K562 (cell line): ENCODE results near the gene MPRIP. TPM values are rescaled to one million over a fixed set of nuclear protein-coding genes. Genes with fewer than 3 reads are reported as not detected.

Experiments used
- FOXA3 ChIP-seq, 2 experiments: fragments of 450-650 bp in 1 of 2; sonication (generic) in 1 of 2; formaldehyde crosslinking; IDR thresholded peaks in 1 of 2; conservative IDR thresholded peaks in 1 of 2; 2 replicates each; pipeline versions ENCODE4 v1.4.0 to v1.8.0; 2020 to 2022; ENCODE audit warnings: mild to moderate bottlenecking in 2 of 2, missing genetic modification reagents in 1 of 2
- HNRNPLL ChIP-seq: fragments of 200-400 bp; formaldehyde crosslinking; IDR thresholded peaks from 2 replicates; pipeline ENCODE4 v1.6.1; 2017; ENCODE audit warnings: low read length, low read depth, mild to moderate bottlenecking; ENCODE audit not compliant: poor library complexity, severe bottlenecking
- KLF16 ChIP-seq: IDR thresholded peaks from 2 replicates; pipeline ENCODE4 v1.6.1; 2016; ENCODE audit warnings: antibody characterized with exemption
- LCOR ChIP-seq: sonication (generic); formaldehyde crosslinking; IDR thresholded peaks from 2 replicates; pipeline ENCODE4 v1.8.0; 2022; ENCODE audit warnings: mild to moderate bottlenecking, missing genetic modification reagents
- MEF2D ChIP-seq: conservative IDR thresholded peaks from 2 replicates; pipeline ENCODE4 v1.6.1; 2016; ENCODE audit warnings: low read depth, missing genetic modification characterization, missing compliant biosample characterization
- NFIX ChIP-seq: fragments of 250-450 bp; sonication (Bioruptor Pico); IDR thresholded peaks from 2 replicates; pipeline ENCODE4 v1.4.0; 2020; ENCODE audit warnings: low read depth, mild to moderate bottlenecking, moderate library complexity
- POLR2B ChIP-seq: fragments of 450-650 bp; IDR thresholded peaks from 2 replicates; pipeline ENCODE4 v1.6.1; 2018; ENCODE audit warnings: low read depth; ENCODE audit not compliant: partially characterized antibody
- RBM34 ChIP-seq: fragments of 200-400 bp; formaldehyde crosslinking; IDR thresholded peaks from 2 replicates; pipeline ENCODE4 v1.6.1; 2018; ENCODE audit warnings: low read length, borderline replicate concordance; ENCODE audit not compliant: insufficient read depth
- SRSF3 ChIP-seq: fragments of 200-400 bp; formaldehyde crosslinking; IDR thresholded peaks from 2 replicates; pipeline ENCODE4 v1.6.1; 2016; ENCODE audit warnings: mild to moderate bottlenecking, low read length, moderate library complexity; ENCODE audit not compliant: insufficient read depth
- TBL1XR1 ChIP-seq, 2 experiments: IDR thresholded peaks; 2 replicates each; pipeline ENCODE4 v1.6.1; 2012; ENCODE audit warnings: improper control_type of control experiment in 2 of 2, low read length in 2 of 2, mild to moderate bottlenecking in 1 of 2
- USF1 ChIP-seq: sonication (generic); formaldehyde crosslinking; IDR thresholded peaks from 2 replicates; pipeline ENCODE4 v1.9.0; 2022; ENCODE audit warnings: mild to moderate bottlenecking, missing genetic modification reagents
- WHSC1 ChIP-seq: IDR thresholded peaks from one replicate; pipeline ENCODE4 v1.6.1; 2012; ENCODE audit warnings: low read length, control low read depth, inconsistent platforms
- ZBTB7A ChIP-seq: IDR thresholded peaks from 2 replicates; pipeline ENCODE4 v1.6.1; 2011; ENCODE audit warnings: low read depth, mild to moderate bottlenecking, low read length, moderate library complexity, borderline replicate concordance; ENCODE audit not compliant: control insufficient read depth
- ZNF274 ChIP-seq: IDR thresholded peaks from 2 replicates; pipeline ENCODE4 v1.6.1; 2011; ENCODE audit warnings: low read depth, mild to moderate bottlenecking, low read length, moderate library complexity, borderline replicate concordance
- ZNF318 ChIP-seq, 2 experiments: fragments of 450-650 bp; IDR thresholded peaks; 2 replicates each; pipeline ENCODE4 v1.6.1; 2016; ENCODE audit warnings: mild to moderate bottlenecking in 2 of 2, borderline replicate concordance in 1 of 2, low read depth in 1 of 2, moderate library complexity in 1 of 2
- ZNF408 ChIP-seq: fragments of 250-450 bp; sonication (Bioruptor Pico); IDR thresholded peaks from 2 replicates; pipeline ENCODE4 v1.4.0; 2020; ENCODE audit warnings: low read depth, mild to moderate bottlenecking, moderate library complexity
- ZNF696 ChIP-seq: fragments of 250-450 bp; sonication (Bioruptor Pico); conservative IDR thresholded peaks from 2 replicates; pipeline ENCODE4 v1.4.0; 2020; ENCODE audit warnings: mild to moderate bottlenecking, moderate library complexity
- polyA plus RNA-seq, 8 experiments: library from polyadenylated mRNA; depleted of rRNA in 4 of 8; stranded (reverse) in 5 of 8; unstranded in 3 of 8; fragments of >200 nt; fragmentation: Nextera tagmentation in 2 of 8; fragmentation: Illumina TruSeq in 1 of 8; extraction: Ambion mirVana in 2 of 8; extraction: Trizol in 1 of 8; gene quantifications; 2 replicates each; pipeline versions ENCODE4 v1.2.1 to v1.2.3, GENCODE V29; 2011 to 2014; ENCODE audit warnings: inconsistent platforms in 1 of 8, missing spikeins in 1 of 8
- total RNA-seq, 7 experiments: library from RNA; depleted of rRNA in 6 of 7; stranded (reverse); fragments of >200 nt in 6 of 7; fragmentation: Illumina TruSeq in 2 of 7; extraction: Trizol in 2 of 7; gene quantifications; 2 replicates each; pipeline versions ENCODE4 v1.2.1 to v1.2.3, GENCODE V29; 2011 to 2021; ENCODE audit warnings: low replicate concordance in 1 of 7
- TF ChIP-seq, protein P1 (sequence below): fragments of 450-650 bp; IDR thresholded peaks from 2 replicates; pipeline ENCODE4 v1.6.1; 2016
- TF ChIP-seq, protein P2 (sequence below): sonication (generic); formaldehyde crosslinking; IDR thresholded peaks from 2 replicates; pipeline ENCODE4 v1.9.0; 2022; ENCODE audit warnings: mild to moderate bottlenecking, missing genetic modification reagents

MPRIP gene
- total and polyA plus RNA-seq, 9 of the 15 experiments (the other 6 are each of a cell fraction or from before 2014, with no cell fraction given), result 10.0 to 72.6 (median 30.1) TPM

DNA sequence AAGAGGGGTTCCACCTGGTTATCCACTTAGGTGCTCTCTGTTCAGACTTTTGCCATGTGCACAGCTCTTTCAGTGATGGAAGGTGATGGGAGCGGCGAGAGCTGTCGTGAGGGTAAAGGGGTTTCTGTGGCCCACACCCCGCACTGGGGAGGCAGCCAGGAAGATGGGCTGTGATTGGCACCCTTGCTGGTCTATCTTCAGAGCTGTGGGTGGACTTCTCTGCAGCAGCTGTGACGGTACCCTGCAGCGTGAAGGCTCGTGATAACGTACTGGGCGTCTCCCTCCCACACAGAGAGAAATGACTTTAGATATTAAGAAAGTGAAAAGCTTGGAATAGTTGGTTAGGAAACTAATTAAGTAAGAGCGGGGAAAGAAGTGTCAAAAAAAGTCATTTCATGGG lies 45.8 kb downstream of the MPRIP start (continued):
- TF ChIP-seq TBL1XR1 (IDR thresholded peaks at IDR 0.05; ENCODE audit: low read length in 2 of 2) (no peak), KLF16 (peak; percentile 58; the same call in 1 of the 2 replicates), RBM34 (no peak), ZNF408 (CRISPR knock-in tag) (no peak), ZNF696 (no peak), POLR2B (no peak), ZBTB7A (peak; percentile 47; the same call in 1 of the 2 replicates), SRSF3 (no peak), ZNF318 (IDR thresholded peaks at IDR 0.05; ENCODE audit: borderline replicate concordance in 1 of 2, low read depth in 1 of 2) (no peak), MEF2D (no peak), ZNF274 (no peak), HNRNPLL (no peak), WHSC1 (no peak), LCOR (CRISPR knock-in tag) (no peak), USF1 (CRISPR knock-in tag) (no peak), NFIX (no peak), FOXA3 (CRISPR knock-in tag; conservative IDR thresholded peaks at IDR 0.05 in 1 of 2, IDR thresholded peaks at IDR 0.05 in 1 of 2) (no peak)
- TF ChIP-seq, protein P1, sequence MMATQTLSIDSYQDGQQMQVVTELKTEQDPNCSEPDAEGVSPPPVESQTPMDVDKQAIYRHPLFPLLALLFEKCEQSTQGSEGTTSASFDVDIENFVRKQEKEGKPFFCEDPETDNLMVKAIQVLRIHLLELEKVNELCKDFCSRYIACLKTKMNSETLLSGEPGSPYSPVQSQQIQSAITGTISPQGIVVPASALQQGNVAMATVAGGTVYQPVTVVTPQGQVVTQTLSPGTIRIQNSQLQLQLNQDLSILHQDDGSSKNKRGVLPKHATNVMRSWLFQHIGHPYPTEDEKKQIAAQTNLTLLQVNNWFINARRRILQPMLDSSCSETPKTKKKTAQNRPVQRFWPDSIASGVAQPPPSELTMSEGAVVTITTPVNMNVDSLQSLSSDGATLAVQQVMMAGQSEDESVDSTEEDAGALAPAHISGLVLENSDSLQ, result peak; percentile 93
- TF ChIP-seq, protein P2, sequence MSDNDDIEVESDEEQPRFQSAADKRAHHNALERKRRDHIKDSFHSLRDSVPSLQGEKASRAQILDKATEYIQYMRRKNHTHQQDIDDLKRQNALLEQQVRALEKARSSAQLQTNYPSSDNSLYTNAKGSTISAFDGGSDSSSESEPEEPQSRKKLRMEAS, result no peak
